Measurements from ENCODE around the gene SHTN1. TPM values are rescaled to one million over a fixed set of nuclear protein-coding genes. Genes with fewer than 3 reads are reported as not detected.

Gene SHTN1
- total RNA-seq, 5 donors from 2014 or later (not counting 1 experiment from before 2014, with no cell fraction given) = 0.35 to 0.80 (median 0.44) TPM

- Mint-ChIP-seq H3K4me1 (peaks cover 5 to 12% (median 7%) of the 10 kb centered on the region in 3 donors), H3K9me3 (peaks cover 0 to 9% (median 0%) of the 10 kb centered on the region in 3 donors), H3K27ac (no peak overlapping the region), H3K27me3 (peaks cover 38 to 39% of the 10 kb centered on the region in 2 donors), H3K4me3 (no peak overlapping the region), H3K36me3 (no peaks in the 10 kb centered on the region)
- H3K4me3 ChIP-seq (ENCODE audit: control insufficient read depth in 1 of 2, extremely low read depth in 1 of 2, low read length in 1 of 2) = no peak overlapping the region
- ChIA-PET CTCF (no interaction called here), POLR2A (no interaction called here)
- peaks cover 0 to 10% of the 10 kb centered on the region in 2 experiments for H3K4me1 ChIP-seq (ENCODE audit: control insufficient read depth in 1 of 2, extremely low read depth in 1 of 2, insufficient read depth in 2 of 2, low read length in 2 of 2)
- no peaks in the 10 kb centered on the region for H3K36me3 ChIP-seq (ENCODE audit: control insufficient read depth in 2 of 2, extremely low read depth in 1 of 2, insufficient read depth in 1 of 2, low read length in 1 of 2)
- H3K27ac ChIP-seq (ENCODE audit: low read length) = no peak overlapping the region
- 80% methylated on average over 2 of the region's 4 CpGs for WGBS (ENCODE audit: insufficient coverage)
- H3K9me3 ChIP-seq = no peaks in the 10 kb centered on the region
- ATAC-seq (replicated peaks in 1 of 4) (no peak), DNase-seq (no peak)
- H3K27me3 ChIP-seq (replicated peaks in 1 of 2; ENCODE audit: control insufficient read depth in 2 of 2, extremely low read depth in 1 of 2, insufficient read depth in 2 of 2, low read length in 1 of 2) = peaks cover 0 to 33% of the 10 kb centered on the region in 2 experiments
Observed at GRCh38 chr10:116853287-116853686, 151.7 kb downstream of the SHTN1 start.

GRCh38 chr10:116852246-116852645, 152.7 kb downstream of the SHTN1 start:
- Histone ChIP-seq H3K9me3 (no peaks in the 10 kb centered on the region), H3K27me3 (replicated peaks in 1 of 2; ENCODE audit: control insufficient read depth in 2 of 2, extremely low read depth in 1 of 2, insufficient read depth in 2 of 2, low read length in 1 of 2) (peaks cover 0 to 39% of the 10 kb centered on the region in 2 experiments), H3K36me3 (ENCODE audit: control insufficient read depth in 2 of 2, extremely low read depth in 1 of 2, insufficient read depth in 1 of 2, low read length in 1 of 2) (no peaks in the 10 kb centered on the region), H3K4me3 (ENCODE audit: control insufficient read depth in 1 of 2, extremely low read depth in 1 of 2, low read length in 1 of 2) (no peak overlapping the region), H3K27ac (ENCODE audit: low read length) (no peak overlapping the region), H3K4me1 (ENCODE audit: control insufficient read depth in 1 of 2, extremely low read depth in 1 of 2, insufficient read depth in 2 of 2, low read length in 2 of 2) (peaks cover 0 to 10% of the 10 kb centered on the region in 2 experiments)
- H3K4me1 Mint-ChIP-seq = peaks cover 5 to 20% (median 7%) of the 10 kb centered on the region in 3 donors
- H3K4me3 Mint-ChIP-seq = no peak overlapping the region
- no peaks in the 10 kb centered on the region for H3K36me3 Mint-ChIP-seq
- no CpG with 5 or more reads among the region's 1 CpG for WGBS (ENCODE audit: insufficient coverage)
- no peak for DNase-seq
- no peak overlapping the region for H3K27ac Mint-ChIP-seq
- ChIA-PET POLR2A (no interaction called here), CTCF (no interaction called here)
- peaks cover 0 to 4% (median 0%) of the 10 kb centered on the region in 3 donors for H3K9me3 Mint-ChIP-seq
- H3K27me3 Mint-ChIP-seq = peaks cover 48 to 50% of the 10 kb centered on the region in 2 donors
- ATAC-seq (replicated peaks in 1 of 4) = no peak

- no peak overlapping the region for H3K27ac Mint-ChIP-seq
- POLR2A ChIA-PET = no interaction called here
- peak overlapping the region in 1 of 2 donors; percentile 15 for H3K4me3 ChIP-seq (ENCODE audit: control insufficient read depth in 1 of 2, extremely low read depth in 1 of 2, low read length in 1 of 2)
Observed at GRCh38 chr10:116850058-116850611, 154.9 kb downstream of the SHTN1 start.

GRCh38 chr10:116849248-116850057, 155.5 kb downstream of the SHTN1 start, which contains the start of gene ENO4:
Gene ENO4 (plus strand): TSS chr10:116849499. CDS start chr10:116849567, 68 bp downstream.
- CTCF ChIA-PET = no interaction called here
- Histone ChIP-seq H3K27ac (ENCODE audit: low read length) (no peak within 1 kb of the TSS), H3K36me3 (ENCODE audit: control insufficient read depth in 2 of 2, extremely low read depth in 1 of 2, insufficient read depth in 1 of 2, low read length in 1 of 2) (no peaks in the 10 kb centered on the region), H3K27me3 (replicated peaks in 1 of 2; ENCODE audit: control insufficient read depth in 2 of 2, extremely low read depth in 1 of 2, insufficient read depth in 2 of 2, low read length in 1 of 2) (peaks cover 0 to 36% of the 10 kb centered on the region in 2 experiments), H3K4me1 (ENCODE audit: control insufficient read depth in 1 of 2, extremely low read depth in 1 of 2, insufficient read depth in 2 of 2, low read length in 2 of 2) (peaks cover 0 to 10% of the 10 kb centered on the region in 2 experiments), H3K9me3 (no peaks in the 10 kb centered on the region), H3K4me3 (ENCODE audit: control insufficient read depth in 1 of 2, extremely low read depth in 1 of 2, low read length in 1 of 2) (peak within 1 kb of the TSS; percentile 5 to 35)
- Mint-ChIP-seq H3K4me3 (peak within 1 kb of the TSS; percentile 2 to 63 (median 39)), H3K4me1 (peaks cover 5 to 20% (median 7%) of the 10 kb centered on the region in 3 donors), H3K27ac (no peak within 1 kb of the TSS), H3K27me3 (peaks cover 60 to 61% of the 10 kb centered on the region in 2 donors), H3K36me3 (no peaks in the 10 kb centered on the region), H3K9me3 (no peaks in the 10 kb centered on the region)
- POLR2A ChIA-PET = no interaction called here
- ATAC-seq (replicated peaks in 1 of 4) (peak; percentile 12 to 48 (median 36)), DNase-seq (peak in 10 of 35 experiments; percentile 1 to 34 (median 4))
- 10% methylated on average over 39 of the region's 55 CpGs for WGBS (ENCODE audit: insufficient coverage)

More at GRCh38 chr10:116850058-116850611, 154.9 kb downstream of the SHTN1 start:
- Mint-ChIP-seq H3K36me3 (no peaks in the 10 kb centered on the region), H3K9me3 (no peaks in the 10 kb centered on the region), H3K4me3 (peak overlapping the region in 1 of 3 donors; percentile 63), H3K4me1 (peaks cover 5 to 20% (median 7%) of the 10 kb centered on the region in 3 donors), H3K27me3 (peaks cover 58 to 60% of the 10 kb centered on the region in 2 donors)
- CTCF ChIA-PET = no interaction called here
- no peak for ATAC-seq (replicated peaks in 1 of 4)
- 70% methylated on average over 9 of the region's 10 CpGs for WGBS (ENCODE audit: insufficient coverage)
- Histone ChIP-seq H3K36me3 (ENCODE audit: control insufficient read depth in 2 of 2, extremely low read depth in 1 of 2, insufficient read depth in 1 of 2, low read length in 1 of 2) (no peaks in the 10 kb centered on the region), H3K9me3 (no peaks in the 10 kb centered on the region), H3K27ac (ENCODE audit: low read length) (no peak overlapping the region), H3K27me3 (replicated peaks in 1 of 2; ENCODE audit: control insufficient read depth in 2 of 2, extremely low read depth in 1 of 2, insufficient read depth in 2 of 2, low read length in 1 of 2) (peaks cover 0 to 36% of the 10 kb centered on the region in 2 experiments), H3K4me1 (ENCODE audit: control insufficient read depth in 1 of 2, extremely low read depth in 1 of 2, insufficient read depth in 2 of 2, low read length in 2 of 2) (peaks cover 0 to 10% of the 10 kb centered on the region in 2 experiments)
- DNase-seq = no peak

GRCh38 chr10:116848944-116849247, 156.1 kb downstream of the SHTN1 start:
- ChIA-PET CTCF (interaction anchor here in 1 of 2 donors (0.6 kb wide), 1 partner anchor 376 kb away, joined by 12 read pairs; no protein-coding TSS in a partner anchor), POLR2A (interaction anchor here in 1 of 2 donors (0.6 kb wide), 1 partner anchor 301 kb away, joined by 3 read pairs; no protein-coding TSS in a partner anchor)
- H3K4me1 ChIP-seq (ENCODE audit: control insufficient read depth in 1 of 2, extremely low read depth in 1 of 2, insufficient read depth in 2 of 2, low read length in 2 of 2) = peaks cover 0 to 10% of the 10 kb centered on the region in 2 experiments
- H3K9me3 ChIP-seq = no peaks in the 10 kb centered on the region
- peaks cover 59 to 65% of the 10 kb centered on the region in 2 donors for H3K27me3 Mint-ChIP-seq
- H3K27ac Mint-ChIP-seq = no peak overlapping the region
- peaks cover 0 to 36% of the 10 kb centered on the region in 2 experiments for H3K27me3 ChIP-seq (replicated peaks in 1 of 2; ENCODE audit: control insufficient read depth in 2 of 2, extremely low read depth in 1 of 2, insufficient read depth in 2 of 2, low read length in 1 of 2)
- no peak overlapping the region for H3K27ac ChIP-seq (ENCODE audit: low read length)
- no peaks in the 10 kb centered on the region for H3K36me3 ChIP-seq (ENCODE audit: control insufficient read depth in 2 of 2, extremely low read depth in 1 of 2, insufficient read depth in 1 of 2, low read length in 1 of 2)
- peaks cover 5 to 20% (median 7%) of the 10 kb centered on the region in 3 donors for H3K4me1 Mint-ChIP-seq
- H3K4me3 Mint-ChIP-seq = peak overlapping the region in 2 of 3 donors; percentile 2 to 63
- ATAC-seq (replicated peaks in 1 of 4) (peak in 1 of 4 experiments; percentile 22), DNase-seq (no peak)
- H3K4me3 ChIP-seq (ENCODE audit: control insufficient read depth in 1 of 2, extremely low read depth in 1 of 2, low read length in 1 of 2) = peak overlapping the region in 1 of 2 donors; percentile 35
- H3K9me3 Mint-ChIP-seq = no peaks in the 10 kb centered on the region
- 8% methylated on average over 20 of the region's 23 CpGs for WGBS (ENCODE audit: insufficient coverage)
- H3K36me3 Mint-ChIP-seq = no peaks in the 10 kb centered on the region

Measured in T-cell (primary cell).